ENCODE data around the gene SUPV3L1.

- no peak for TF ChIP-seq CTCF (IDR thresholded peaks at IDR 0.05 in 4 of 5, conservative IDR thresholded peaks at IDR 0.05 in 1 of 5)
- no peak for TF ChIP-seq POLR2A (IDR thresholded peaks at IDR 0.05)
These were observed 52.2 kb downstream of the SUPV3L1 start for GRCh38 chr10:69232252-69232651.
